NOMO-1 treated with DMSO at 0.1 percent for 48 hours (cell line): ENCODE measurements around the gene CD151.
A peak's percentile ranks its signal among the peaks of the same experiment; 100 is the strongest.

Experiments
- DNase-seq: peaks from one replicate; lab custom pipeline; 2025; ENCODE audit not compliant: unreplicated experiment; lab: John Stamatoyannopoulos, UW

The CD151 gene

GRCh38 chr11:827897-828192 lies 4.9 kb upstream of the CD151 start, which contains the start of gene CRACR2B:
Gene CRACR2B (plus strand): TSS chr11:827919. CDS start chr11:828608, 689 bp downstream.
- no peak for DNase-seq

GRCh38 chr11:828506-829175 lies 4.1 kb upstream of the CD151 start:
- DNase-seq = no peak

GRCh38 chr11:829176-829846 lies 3.4 kb upstream of the CD151 start:
- no peak for DNase-seq

- DNase-seq = no peak
Measured at GRCh38 chr11:829847-830294, 2.9 kb upstream of the CD151 start.

- peak; percentile 63 for DNase-seq
Measured at GRCh38 chr11:830295-831117, 2.2 kb upstream of the CD151 start.

GRCh38 chr11:831118-831864 lies 1.5 kb upstream of the CD151 start:
- DNase-seq = no peak

GRCh38 chr11:831961-832528 lies 707 bp upstream of the CD151 start:
- DNase-seq = no peak

GRCh38 chr11:833114-833791 lies 501 bp downstream of the CD151 start:
- no peak for DNase-seq

GRCh38 chr11:833849-834311 lies 1.1 kb downstream of the CD151 start:
- DNase-seq = no peak

GRCh38 chr11:834371-835316 lies 1.9 kb downstream of the CD151 start:
- DNase-seq = no peak

- DNase-seq = no peak
Measured at GRCh38 chr11:836274-836673, 3.5 kb downstream of the CD151 start.

GRCh38 chr11:836700-837099 lies 3.9 kb downstream of the CD151 start:
- no peak for DNase-seq

GRCh38 chr11:837189-837989 lies 4.6 kb downstream of the CD151 start:
- no peak for DNase-seq

- no peak for DNase-seq
Measured at GRCh38 chr11:837990-838307, 5.2 kb downstream of the CD151 start.

GRCh38 chr11:838441-839279 lies 5.9 kb downstream of the CD151 start:
- no peak for DNase-seq

GRCh38 chr11:839280-839623 lies 6.5 kb downstream of the CD151 start:
- no peak for DNase-seq

- DNase-seq = no peak
Measured at GRCh38 chr11:839875-840617, 7.3 kb downstream of the CD151 start.
